Measurements from ENCODE around the gene GSTT4.

- TF ChIP-seq CTCF (IDR thresholded peaks at IDR 0.05): no peak
- TF ChIP-seq EP300 (IDR thresholded peaks at IDR 0.05): no peak
- TF ChIP-seq POLR2A (IDR thresholded peaks at IDR 0.05): no peak
- no peak for TF ChIP-seq POLR2AphosphoS5 (IDR thresholded peaks at IDR 0.05)
Observed at GRCh38 chr22:24008381-24009226, 3.4 kb upstream of the GSTT4 start.

Data from stomach (tissue), 4 donors.